HL-60 (cell line): ENCODE measurements around the gene SLC17A1.

ENCODE experiments used
- DNase-seq, 2 experiments: peaks; one replicate each; pipeline ENCODE4 v3.0.0-alpha.2; 2010 to 2020; ENCODE audit warnings: low read depth in 1 of 2, low spot score in 1 of 2
- H3K27ac ChIP-seq: fragments of 250-450 bp; sonication (Bioruptor Pico); replicated peaks from 2 replicates; pipeline ENCODE4 v1.5.1; 2020; ENCODE audit warnings: mild to moderate bottlenecking, moderate library complexity
- H3K27me3 ChIP-seq: fragments of 250-450 bp; sonication (Bioruptor Pico); 2 replicates; pipeline ENCODE4 v1.5.1; 2021; ENCODE audit warnings: mild to moderate bottlenecking, moderate library complexity; ENCODE audit not compliant: insufficient read depth, poor library complexity, severe bottlenecking
- H3K4me3 ChIP-seq: replicated peaks from 2 replicates; pipeline ENCODE4 v1.5.1; 2011; ENCODE audit warnings: mild to moderate bottlenecking, control low read depth, low read length; ENCODE audit not compliant: insufficient read depth
- GABPA ChIP-seq: IDR thresholded peaks from 2 replicates; pipeline ENCODE4 v1.6.1; 2012; ENCODE audit warnings: low read depth
- POLR2AphosphoS5 ChIP-seq: IDR thresholded peaks from 2 replicates; pipeline ENCODE4 v1.6.1; 2012; ENCODE audit warnings: low read depth
- SPI1 ChIP-seq: IDR thresholded peaks from 2 replicates; pipeline ENCODE4 v1.6.1; 2012; ENCODE audit warnings: low read depth, mild to moderate bottlenecking, borderline replicate concordance
- TF ChIP-seq, protein P1 (sequence below): IDR thresholded peaks from one replicate; pipeline ENCODE4 v1.5.1; 2011; ENCODE audit warnings: low read length, control low read depth, inconsistent platforms; ENCODE audit not compliant: insufficient read depth
- TF ChIP-seq, protein P2 (sequence below): IDR thresholded peaks from 2 replicates; pipeline ENCODE4 v1.6.1; 2012; ENCODE audit warnings: low read depth; ENCODE audit not compliant: insufficient replicate concordance

The SLC17A1 gene

DNA sequence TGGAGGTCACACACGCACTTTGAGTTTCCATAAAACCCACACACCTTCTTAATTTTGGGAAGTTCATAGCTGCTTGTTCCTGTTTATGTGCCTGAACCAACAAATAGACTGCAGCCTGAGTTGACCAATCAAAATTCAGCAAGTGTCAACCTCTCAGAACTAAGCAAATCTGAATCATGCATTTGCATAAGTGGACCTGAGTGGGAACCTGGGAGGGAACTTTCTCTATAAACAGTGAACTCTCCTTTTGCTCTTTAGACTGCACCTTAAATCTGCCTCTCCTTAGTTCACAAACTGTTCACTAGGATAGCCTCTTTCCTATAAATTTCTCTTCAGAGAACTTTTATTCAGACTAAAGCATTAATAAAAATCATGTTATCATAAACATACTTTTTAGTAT, 37.9 kb downstream of the SLC17A1 start:
- no peaks in the 10 kb centered on the region for H3K27me3 ChIP-seq
- DNase-seq = no peak
- no peak overlapping the region for H3K27ac ChIP-seq
- TF ChIP-seq GABPA (no peak), POLR2AphosphoS5 (no peak), SPI1 (no peak)
- TF ChIP-seq, protein P1, sequence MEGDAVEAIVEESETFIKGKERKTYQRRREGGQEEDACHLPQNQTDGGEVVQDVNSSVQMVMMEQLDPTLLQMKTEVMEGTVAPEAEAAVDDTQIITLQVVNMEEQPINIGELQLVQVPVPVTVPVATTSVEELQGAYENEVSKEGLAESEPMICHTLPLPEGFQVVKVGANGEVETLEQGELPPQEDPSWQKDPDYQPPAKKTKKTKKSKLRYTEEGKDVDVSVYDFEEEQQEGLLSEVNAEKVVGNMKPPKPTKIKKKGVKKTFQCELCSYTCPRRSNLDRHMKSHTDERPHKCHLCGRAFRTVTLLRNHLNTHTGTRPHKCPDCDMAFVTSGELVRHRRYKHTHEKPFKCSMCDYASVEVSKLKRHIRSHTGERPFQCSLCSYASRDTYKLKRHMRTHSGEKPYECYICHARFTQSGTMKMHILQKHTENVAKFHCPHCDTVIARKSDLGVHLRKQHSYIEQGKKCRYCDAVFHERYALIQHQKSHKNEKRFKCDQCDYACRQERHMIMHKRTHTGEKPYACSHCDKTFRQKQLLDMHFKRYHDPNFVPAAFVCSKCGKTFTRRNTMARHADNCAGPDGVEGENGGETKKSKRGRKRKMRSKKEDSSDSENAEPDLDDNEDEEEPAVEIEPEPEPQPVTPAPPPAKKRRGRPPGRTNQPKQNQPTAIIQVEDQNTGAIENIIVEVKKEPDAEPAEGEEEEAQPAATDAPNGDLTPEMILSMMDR = no peak
- TF ChIP-seq, protein P2, sequence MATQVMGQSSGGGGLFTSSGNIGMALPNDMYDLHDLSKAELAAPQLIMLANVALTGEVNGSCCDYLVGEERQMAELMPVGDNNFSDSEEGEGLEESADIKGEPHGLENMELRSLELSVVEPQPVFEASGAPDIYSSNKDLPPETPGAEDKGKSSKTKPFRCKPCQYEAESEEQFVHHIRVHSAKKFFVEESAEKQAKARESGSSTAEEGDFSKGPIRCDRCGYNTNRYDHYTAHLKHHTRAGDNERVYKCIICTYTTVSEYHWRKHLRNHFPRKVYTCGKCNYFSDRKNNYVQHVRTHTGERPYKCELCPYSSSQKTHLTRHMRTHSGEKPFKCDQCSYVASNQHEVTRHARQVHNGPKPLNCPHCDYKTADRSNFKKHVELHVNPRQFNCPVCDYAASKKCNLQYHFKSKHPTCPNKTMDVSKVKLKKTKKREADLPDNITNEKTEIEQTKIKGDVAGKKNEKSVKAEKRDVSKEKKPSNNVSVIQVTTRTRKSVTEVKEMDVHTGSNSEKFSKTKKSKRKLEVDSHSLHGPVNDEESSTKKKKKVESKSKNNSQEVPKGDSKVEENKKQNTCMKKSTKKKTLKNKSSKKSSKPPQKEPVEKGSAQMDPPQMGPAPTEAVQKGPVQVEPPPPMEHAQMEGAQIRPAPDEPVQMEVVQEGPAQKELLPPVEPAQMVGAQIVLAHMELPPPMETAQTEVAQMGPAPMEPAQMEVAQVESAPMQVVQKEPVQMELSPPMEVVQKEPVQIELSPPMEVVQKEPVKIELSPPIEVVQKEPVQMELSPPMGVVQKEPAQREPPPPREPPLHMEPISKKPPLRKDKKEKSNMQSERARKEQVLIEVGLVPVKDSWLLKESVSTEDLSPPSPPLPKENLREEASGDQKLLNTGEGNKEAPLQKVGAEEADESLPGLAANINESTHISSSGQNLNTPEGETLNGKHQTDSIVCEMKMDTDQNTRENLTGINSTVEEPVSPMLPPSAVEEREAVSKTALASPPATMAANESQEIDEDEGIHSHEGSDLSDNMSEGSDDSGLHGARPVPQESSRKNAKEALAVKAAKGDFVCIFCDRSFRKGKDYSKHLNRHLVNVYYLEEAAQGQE = no peak
- H3K4me3 ChIP-seq = no peak overlapping the region

DNA sequence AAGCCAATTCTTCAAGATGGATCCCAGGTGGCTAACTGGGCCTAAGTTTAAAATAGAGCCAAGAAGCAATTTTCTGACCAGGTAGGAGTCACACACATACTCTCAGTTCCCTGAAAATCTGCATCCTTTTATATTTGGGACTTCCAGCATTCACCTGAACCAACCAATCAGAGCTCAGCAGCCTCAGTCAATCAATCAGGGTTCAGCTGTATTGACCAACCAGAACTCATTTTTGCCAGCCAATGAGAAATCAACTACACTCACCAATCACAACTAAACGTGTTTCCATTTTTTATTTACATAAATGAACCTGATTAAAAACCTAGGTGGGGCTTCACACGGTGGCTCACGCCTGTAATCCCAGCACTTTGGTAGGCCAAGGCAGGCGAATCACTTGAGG, 39.8 kb downstream of the SLC17A1 start:
- TF ChIP-seq, protein P1 = no peak
- TF ChIP-seq, protein P2 = no peak
- TF ChIP-seq POLR2AphosphoS5 = no peak
- no peak for TF ChIP-seq GABPA
- TF ChIP-seq SPI1 = no peak
- Histone ChIP-seq H3K4me3 (no peak overlapping the region), H3K27me3 (no peaks in the 10 kb centered on the region), H3K27ac (no peak overlapping the region)
- no peak for DNase-seq

DNA sequence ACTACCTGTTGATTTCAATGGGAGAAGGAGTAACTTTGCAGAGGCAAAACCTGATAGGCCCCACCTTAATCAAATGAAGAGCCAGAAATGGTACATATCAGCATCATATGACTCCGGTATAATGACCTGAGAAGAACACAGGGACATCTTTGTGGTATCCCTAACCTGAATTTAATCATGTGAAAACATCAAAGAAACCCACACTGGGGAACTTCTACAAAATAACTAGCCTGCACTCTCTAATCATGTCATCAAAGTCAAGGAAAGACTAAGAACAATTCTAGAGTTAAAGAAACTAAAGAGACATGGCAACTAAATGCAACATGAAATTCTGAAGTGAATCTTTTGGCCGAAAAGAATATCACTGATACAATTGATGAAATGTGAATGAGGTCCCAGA, 42.4 kb downstream of the SLC17A1 start:
- no peak overlapping the region for H3K4me3 ChIP-seq
- no peak overlapping the region for H3K27ac ChIP-seq
- no peak for DNase-seq
- no peak for TF ChIP-seq GABPA
- H3K27me3 ChIP-seq = no peaks in the 10 kb centered on the region

DNA sequence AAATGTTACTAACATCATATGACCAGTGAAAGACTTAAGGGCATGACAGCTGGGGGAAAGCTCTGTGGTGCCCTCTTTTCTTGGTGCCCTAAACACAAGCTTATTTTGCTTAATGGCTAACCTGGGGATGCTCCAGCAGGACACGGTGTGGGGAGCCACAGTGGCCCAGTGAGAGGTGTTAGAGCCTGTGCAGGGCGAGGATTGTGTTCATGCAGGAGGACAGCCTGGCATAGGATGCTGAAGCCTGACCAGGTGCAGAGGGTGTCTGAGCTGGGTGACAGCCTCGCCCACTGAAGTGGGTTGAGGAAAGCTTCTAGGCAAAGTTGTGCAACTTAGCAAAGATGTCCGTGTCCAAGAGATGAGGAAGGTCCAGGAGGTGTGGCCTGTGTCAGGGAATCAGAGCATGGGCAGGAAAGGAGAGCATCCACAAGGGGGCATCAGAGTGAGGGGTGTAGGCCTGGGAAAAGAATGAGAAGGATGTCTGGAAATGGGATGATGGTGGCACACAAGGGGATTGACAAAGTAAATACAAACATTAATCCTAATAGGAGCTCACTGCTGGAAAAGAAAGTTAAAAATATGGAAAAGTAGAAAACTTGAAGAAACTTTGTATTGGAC, 43.4 kb downstream of the SLC17A1 start:
- no peak for TF ChIP-seq GABPA
- TF ChIP-seq, protein P1 = no peak
- no peak for TF ChIP-seq POLR2AphosphoS5
- TF ChIP-seq, protein P2 = no peak
- no peak for TF ChIP-seq SPI1

More for the DNA sequence above, 43.4 kb downstream of the SLC17A1 start:
- Histone ChIP-seq H3K27me3 (no peaks in the 10 kb centered on the region), H3K27ac (no peak overlapping the region), H3K4me3 (no peak overlapping the region)
- peak; percentile 35 to 47 for DNase-seq
